GM21526 (cell line): ENCODE data around the gene FOLR1.
"Not testable (repeated sequence)": the region's sequence is repeated elsewhere in the genome, so short reads cannot be mapped to it uniquely, and the experiment has no call there.

Experiments
- ATAC-seq: cut with Tn5 transposase; IDR thresholded peaks from one replicate; pipeline ENCODE4 v1.9.1; 2021; ENCODE audit warnings: moderate library complexity; ENCODE audit not compliant: unreplicated experiment, low FRiP score

FOLR1 gene

DNA sequence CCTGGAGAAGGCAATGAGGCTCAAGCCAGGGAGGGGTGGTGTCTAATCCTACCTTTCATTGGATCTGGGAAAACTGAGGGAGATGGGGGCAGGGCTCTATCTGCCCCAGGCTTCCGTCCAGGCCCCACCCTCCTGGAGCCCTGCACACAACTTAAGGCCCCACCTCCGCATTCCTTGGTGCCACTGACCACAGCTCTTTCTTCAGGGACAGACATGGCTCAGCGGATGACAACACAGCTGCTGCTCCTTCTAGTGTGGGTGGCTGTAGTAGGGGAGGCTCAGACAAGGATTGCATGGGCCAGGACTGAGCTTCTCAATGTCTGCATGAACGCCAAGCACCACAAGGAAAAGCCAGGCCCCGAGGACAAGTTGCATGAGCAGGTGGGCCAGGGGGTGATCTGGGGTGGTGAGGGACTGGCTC, at the start of gene FOLR1:
Gene FOLR1 (plus strand): TSS at position 180 of the 421 bp plus-strand sequence. CDS start 34 bp downstream, at position 214.
- ATAC-seq, result no peak

DNA sequence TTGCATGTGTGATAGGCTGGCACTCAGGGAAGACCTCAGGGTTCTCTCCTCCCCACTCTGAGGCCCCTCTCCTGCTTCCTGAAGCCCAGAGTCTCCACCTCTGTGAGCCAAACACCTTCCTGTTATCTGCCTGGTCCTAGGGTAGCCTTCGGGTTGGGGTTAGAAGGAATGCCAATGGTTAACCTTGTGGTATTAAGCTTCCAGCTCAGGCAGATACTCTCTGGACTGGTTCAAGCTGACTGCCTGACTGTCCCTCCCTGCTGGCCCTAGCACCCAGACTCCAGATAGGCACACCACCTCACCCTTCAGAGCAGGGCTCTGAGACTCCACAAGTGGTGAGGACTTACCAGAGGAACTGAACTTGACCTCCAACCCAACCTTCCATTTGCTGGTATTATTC, 49.4 kb upstream of the FOLR1 start:
- not testable (repeated sequence) for ATAC-seq

DNA sequence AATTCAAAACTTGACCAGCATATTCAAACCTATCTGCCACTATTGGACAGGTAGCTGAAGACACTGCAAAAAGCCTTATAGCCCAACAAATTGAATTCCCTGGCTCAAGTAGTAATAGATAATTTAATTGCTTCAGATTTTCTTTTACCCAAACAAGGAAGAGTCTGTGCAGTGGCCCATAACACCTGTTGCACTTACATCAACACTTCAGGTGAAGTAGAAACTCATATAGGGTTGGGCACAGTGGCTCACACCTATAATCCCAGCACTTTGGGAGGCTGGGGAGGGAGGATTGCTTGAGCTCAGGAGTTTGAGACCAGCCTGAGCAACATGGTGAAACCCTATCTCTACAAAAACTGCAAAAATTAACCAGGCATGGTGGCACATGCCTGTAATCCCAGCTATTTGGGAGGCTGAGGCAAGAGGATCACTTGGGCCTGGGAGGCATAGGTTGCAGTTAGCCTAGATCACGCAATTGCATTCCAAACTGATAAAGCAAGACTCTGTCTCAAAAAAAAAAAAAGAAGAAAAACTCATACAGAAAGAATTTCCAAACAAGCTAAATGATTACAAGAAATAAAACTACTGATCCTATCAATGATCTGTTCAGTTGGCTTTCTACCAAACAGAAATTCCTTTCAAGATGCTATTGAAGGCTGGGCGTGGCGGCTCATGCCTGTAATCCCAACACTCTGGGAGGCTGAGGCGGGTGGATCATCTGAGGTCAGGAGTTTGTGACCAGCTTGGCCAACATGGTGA, 47.0 kb upstream of the FOLR1 start:
- no peak for ATAC-seq

DNA sequence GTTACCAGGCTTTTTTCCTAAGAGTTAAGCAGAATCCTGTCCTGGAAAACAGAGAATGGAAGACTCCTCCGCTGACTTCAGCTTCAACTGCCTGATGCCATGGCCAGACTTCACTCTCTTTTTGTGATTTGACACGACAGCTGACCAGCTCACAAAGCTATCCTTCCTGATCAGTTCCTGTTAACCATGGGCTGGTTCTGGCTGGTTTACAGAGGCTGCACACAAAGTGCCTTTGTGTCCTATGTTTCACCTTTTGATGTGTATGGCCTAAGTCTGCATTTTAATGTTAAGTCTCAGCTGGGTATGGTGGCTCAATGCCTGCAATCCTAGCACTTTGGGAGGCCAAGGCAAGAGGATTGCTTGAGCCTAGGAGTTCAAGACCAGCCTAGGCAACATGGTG, 45.3 kb upstream of the FOLR1 start:
- ATAC-seq, result no peak

DNA sequence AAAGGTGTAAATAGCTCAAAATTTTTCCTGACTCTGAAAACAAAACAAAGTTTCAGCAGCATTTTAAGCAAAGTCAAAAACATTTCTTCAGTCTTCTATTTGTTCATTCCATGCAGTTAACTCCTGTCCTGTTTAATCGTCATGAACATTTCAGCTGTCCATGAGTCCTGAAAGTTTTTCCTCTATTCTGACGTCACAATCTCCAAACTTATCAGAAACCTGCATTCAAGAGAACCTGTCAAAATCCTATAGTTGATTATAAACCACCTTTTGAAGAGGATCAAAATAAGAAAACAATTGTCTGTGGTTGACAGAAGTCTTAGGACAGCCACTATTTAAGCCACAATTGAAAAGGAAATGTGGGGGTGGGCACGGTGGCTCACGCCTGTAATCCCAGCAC, 41.1 kb upstream of the FOLR1 start:
- no peak for ATAC-seq

DNA sequence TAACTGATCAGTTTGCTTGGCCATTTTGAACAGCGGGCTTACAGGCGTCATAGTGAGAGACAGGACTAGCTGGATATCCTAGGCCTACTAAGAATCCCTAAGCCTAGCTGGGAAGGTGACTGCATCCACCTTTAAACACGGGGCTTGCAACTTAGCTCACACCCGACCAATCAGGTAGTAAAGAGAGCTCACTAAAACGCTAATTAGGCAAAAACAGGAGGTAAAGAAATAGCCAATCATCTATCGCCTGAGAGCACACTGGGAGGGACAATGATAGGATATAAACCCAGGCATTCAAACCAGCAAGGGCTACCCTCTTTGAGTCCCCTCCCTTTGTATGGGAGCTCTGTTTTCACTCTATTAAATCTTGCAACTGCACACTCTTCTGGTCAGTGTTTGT, 38.1 kb upstream of the FOLR1 start:
- ATAC-seq, result not testable (repeated sequence)

DNA sequence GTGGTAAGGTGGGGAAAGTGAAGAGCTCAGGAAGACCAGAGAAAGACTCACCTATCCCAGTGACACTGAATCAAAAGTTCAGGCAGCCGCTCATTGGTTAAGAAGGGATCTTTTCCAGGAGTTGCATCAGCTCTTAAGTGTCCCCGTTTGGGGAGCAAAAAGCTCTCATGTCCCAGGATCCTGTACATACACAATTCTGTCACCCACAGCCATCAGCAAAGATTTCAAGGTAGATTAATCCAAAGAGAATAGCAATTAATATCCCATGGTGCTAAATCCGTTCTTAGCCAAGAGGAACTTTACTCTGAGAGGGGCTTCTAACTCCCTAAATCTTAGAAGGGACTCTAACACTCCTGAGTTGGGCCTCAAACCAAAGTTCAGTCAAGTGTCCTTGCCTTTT, 37.1 kb upstream of the FOLR1 start:
- no peak for ATAC-seq

DNA sequence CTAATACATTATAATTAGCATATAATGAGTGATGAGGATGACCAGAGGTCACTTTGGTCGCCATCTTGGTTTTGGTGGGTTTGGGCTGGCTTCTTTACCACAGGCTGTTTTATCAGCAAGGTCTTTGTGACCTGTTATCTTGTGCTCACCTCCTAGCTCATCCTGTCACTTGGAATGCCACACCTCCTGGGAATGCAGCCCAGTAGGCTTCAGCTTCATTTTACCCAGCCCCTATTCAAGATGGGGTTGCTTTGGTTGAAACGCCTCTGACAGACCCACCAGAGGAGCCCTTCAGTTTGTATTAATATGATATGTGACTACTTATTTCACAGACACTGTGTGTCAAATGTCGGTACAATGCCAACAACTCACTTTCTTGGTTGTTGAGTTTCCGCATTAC, 36.2 kb upstream of the FOLR1 start:
- ATAC-seq, result no peak

DNA sequence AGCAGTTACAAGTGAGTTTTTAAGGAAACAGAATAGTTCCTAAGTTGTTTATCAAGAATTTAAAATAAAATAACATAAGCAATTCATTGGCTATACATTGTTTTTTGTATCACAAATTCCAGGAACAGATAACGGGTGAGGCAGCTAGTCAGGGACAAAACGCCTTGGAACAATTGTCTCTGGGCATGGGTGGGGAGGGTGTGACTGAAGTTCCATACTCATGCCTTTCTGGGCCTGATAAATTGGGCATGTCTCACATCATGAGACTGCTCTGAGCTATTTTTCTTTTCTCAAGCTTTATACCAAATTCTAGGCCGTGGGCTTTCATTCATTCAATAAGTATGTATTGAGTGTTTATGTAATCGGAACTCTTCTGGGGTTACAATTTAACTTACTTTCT, 34.8 kb upstream of the FOLR1 start:
- no peak for ATAC-seq

DNA sequence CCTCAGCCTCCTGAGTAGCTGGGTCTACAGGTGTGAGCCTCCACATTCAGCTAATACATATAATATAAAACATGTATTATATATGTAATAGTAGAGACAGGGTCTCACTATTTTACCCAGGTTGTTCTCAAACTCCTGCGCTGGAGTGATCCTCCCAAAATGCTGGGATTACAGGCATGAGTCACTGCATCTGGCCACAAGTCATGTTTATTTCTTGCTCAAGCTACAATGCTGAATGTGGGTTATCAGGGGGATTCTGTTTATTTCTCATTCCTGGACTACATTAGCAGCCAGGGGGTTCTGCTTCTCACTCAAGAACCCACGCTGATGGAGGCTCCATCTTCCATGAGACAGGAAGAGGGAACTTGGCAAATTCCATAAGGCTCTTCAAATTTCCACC, 31.6 kb upstream of the FOLR1 start:
- ATAC-seq, result no peak

DNA sequence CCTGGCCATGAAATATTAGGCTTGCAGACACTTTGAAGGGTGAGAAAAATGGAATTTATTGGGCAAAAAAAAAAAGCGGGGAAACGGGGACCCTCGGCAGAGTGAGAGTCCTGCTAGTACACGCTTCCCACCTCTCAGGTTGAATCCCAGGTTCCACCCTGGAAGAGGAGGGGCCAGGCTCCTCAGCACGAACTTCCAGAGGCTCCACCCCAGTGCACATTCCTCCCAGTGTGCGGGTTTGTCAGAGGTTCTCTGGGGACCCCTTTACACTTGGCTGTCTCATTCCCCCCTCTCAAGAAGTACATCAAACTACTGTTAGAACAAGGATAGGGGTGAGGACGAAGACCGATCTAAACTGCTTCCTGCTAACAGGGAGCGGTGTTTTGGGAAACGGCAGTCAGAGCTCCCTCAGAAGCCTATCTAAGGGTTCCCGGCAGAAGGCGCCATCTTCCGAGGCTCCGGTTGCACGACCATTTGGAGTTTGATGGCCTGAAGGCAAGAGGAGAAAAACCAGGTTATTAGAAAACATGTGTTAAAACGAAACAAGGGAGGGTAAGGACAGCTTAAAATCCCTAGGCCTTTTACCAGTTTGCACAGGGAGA, 28.9 kb upstream of the FOLR1 start:
- no peak for ATAC-seq

DNA sequence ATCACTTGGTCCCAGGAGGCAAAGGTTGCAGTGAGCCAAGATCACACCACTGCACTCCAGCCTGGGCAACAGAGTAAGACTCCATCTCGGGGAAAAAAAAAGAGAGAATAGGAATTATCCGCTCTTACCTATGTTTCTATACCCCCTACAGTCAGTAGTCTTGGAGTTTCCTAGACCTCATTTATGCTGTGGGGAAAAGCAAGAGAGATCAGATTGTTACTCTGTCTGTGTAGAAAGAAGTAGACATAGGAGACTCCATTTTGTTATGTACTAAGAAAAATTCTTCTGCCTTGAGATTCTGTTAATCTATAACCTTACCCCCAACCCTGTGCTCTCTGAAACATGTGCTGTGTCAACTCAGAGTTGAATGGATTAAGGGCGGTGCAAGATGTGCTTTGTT, 27.8 kb upstream of the FOLR1 start:
- ATAC-seq, result not testable (repeated sequence)

DNA sequence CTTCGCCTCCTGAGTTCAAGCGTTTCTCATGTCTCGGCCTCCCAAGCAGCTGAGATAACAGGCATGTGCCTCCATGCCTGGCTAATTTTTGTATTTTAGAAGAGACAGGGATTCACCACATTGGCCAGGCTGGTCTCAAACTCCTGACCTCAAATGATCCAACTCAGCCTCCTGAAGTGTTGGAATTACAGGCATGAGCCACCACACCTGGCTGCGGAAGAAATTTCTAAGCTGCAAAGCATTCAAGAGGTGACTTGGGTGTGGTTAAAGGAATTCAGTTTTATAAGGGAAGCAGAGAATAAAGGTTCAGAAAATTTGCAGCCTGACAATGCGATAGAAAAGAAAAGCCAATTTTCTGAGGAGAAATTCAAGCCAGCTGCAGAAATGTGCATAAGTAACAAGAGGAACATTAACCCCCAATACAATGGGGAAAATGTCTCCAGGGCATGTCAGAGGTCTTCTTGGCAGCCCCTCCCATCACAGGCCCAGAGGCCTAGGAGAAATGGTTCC, 22.8 kb upstream of the FOLR1 start:
- not testable (repeated sequence) for ATAC-seq

DNA sequence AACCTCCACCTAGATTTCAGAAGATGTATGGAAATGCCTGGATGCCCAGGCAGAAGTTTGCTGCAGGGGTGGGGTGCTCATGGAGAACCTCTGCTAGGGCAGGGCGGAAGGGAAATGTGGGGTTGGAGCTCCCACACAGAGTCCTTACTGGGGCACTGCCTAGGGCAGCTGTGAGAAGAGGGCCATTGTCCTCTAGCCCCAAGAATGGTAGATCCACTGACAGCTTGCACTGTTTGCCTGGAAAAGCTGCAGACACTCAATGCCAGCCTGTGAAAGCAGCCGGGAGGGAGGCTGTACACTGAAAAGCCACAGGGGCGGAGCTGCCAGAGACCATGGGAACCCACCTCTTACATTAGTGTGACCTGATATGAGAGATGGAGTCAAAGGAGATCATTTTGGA, 22.2 kb upstream of the FOLR1 start:
- ATAC-seq, result not testable (repeated sequence)

DNA sequence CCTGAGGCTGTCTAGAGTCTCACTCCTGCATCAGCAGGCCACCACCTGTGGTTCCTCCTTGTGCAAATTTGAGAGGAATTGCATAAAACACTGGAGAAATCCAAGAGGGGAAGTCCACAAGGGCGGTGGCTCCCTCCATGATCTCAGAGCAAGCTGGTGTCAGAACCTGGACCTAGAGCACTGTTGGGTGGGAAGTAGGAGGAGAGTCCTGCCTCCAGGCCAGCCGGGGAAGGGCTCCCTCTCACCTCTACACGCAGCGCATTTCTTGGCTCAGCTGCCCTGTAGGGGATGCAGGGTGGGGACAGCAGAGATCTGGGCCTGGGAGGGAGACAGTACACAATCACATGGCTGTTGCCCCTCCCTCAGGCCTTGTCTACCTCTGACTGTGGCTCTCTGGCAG, 19.9 kb upstream of the FOLR1 start:
- not testable (repeated sequence) for ATAC-seq

DNA sequence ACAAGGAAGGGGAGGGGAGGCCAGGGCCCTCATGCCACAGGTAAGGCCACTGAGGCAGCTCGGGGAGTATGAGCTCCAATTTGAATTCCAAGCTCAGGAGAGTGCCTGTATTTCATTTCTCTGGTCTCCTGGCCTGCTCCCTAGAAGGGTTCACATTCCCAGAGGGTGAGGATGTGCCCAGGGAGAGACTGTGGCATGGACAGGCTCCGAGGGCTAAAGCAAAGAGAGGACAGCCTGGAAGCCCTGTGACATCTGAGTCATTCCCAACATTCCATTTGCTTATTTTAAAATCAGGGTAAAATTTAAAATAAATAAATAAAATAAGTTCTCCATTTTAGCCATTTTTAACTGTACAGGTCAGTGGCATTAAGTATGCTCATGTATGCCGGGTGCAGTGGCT, 18.6 kb upstream of the FOLR1 start:
- no peak for ATAC-seq

DNA sequence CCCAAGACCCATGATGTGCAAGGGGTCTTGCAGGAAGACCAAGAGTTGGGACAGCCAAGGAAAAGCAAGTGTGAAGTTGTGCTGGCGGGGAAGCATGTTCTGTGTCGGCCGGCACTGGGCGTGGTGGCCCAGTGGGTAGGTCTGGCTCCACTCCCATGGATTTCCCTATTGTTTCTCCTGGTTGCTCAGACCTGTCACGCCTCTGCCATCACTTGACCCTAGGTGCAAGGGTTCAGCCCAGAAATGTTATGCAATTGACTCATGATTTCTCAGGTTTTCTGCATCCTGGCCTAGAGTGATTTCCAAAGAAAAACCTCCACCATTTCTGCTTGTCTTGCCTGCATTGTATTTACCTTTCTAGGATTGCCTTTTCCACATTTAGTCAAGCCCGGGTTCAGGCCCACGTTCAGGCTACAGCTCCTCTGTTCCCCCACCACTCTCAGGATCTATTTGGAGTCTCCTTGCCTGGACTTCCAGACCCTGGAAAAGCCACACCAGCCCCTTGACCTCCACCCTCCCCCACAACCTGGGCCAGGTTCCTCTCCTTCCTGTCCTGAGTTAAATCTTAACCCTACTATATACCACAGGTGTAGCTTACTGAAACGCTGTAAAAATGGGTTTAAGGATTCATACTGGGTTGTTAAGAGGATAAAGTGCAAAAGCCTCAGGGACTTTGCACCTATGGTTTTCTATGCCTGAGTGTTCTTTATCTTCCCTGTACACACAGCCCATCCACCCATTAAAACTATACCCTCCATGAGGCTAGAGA, 17.5 kb upstream of the FOLR1 start:
- ATAC-seq, result no peak

DNA sequence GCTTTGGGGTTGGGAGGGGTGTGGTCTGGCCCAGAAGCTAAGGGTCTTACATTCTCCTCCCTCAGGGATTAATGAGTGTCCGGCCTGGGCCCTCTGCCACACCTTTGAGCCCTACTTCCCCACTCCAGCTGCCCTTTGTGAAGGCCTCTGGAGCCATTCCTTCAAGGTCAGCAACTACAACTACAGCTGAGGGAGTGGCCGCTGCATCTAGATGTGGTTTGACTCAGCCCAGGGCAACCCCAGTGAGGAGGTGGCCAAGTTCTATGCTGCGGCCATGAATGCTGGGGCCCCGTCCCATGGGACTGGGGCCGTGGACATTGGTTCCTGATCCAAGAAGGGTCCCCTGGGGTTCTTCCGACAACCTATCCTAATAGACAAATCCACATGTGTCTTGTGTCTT, 14.3 kb upstream of the FOLR1 start:
- ATAC-seq, result no peak

DNA sequence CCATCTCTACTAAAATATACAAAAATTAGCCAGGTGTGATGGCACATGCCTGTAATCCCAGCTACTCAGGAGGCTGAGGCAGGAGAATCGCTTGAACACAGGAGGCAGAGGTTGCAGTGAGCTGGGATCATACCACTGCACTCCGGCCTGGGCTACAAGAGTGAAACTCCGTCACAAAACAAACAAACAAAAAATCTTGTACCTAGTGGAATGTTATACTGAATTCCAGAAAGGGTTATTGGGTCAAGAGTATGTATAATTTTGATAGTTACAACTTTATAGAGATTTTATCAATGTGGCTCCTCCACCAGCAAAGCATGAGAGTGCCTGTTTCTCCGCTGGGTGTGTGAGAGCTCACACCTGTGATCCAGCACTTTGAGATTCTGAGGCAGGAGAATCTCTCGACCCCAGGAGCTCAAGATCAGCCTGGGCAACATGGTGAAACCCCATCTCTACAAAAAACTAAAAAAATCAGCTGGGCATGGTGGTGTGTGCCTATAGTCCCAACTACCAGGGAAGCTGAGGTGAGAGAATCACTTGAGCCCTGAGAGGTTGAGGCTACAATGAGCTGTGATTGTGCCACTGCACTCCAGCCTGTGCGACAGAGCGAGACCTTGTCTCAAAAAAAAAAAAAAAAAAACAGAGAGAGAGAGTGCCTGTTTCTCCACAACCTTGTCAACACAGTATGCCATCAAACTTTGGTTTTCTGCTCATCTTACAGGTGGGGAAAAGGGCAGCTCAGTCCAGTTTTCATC, 12.7 kb upstream of the FOLR1 start:
- ATAC-seq, result no peak

DNA sequence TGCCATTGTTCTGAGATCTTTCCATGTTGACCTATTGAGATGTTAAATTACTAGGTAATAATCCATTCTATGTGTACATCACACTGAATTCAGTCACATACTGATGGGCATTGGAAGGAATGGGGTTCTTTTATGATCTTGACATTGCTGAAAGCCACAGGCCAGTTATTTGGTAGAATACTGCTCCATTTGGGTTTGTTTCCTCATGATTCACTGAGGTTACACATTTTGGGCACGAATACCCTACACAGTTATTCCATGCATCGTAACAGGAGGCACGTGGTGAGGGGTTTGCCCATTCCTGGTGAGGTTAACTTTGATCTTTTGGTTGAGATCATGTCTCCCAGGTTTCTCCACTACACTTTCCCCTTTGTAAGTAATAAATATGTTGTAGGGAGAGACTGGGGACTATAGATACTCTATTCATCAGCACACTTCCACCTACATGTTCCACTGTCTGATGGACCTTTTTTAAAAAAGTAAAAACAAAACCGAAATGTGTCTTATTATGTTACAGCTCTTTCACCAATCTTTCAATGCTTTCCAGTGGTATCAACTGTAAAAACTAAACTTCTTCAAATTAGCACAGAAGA, 12.0 kb upstream of the FOLR1 start:
- no peak for ATAC-seq
